Transverse colon (tissue), 4 donors: Measurements from ENCODE around the gene ZNF827. TPM values are rescaled to one million over a fixed set of nuclear protein-coding genes. Genes with fewer than 3 reads are reported as not detected.

Experiments
- DNase-seq: peaks from one replicate; pipeline ENCODE4 v3.0.0-alpha.2; 2019
- H3K27ac ChIP-seq, 4 donors: fragments of 200-600 bp; sonication (generic); 2 replicates each; pipeline ENCODE4 v1.5.1; 2016 to 2018; ENCODE audit warnings: inconsistent platforms in 4 of 4
- H3K27me3 ChIP-seq: fragments of 200-600 bp; sonication (generic); 2 replicates; pipeline ENCODE4 v1.5.1; 2017; ENCODE audit warnings: inconsistent platforms
- H3K36me3 ChIP-seq, 4 donors: fragments of 200-600 bp; sonication (generic); 2 replicates each; pipeline ENCODE4 v1.5.1; 2017 to 2019; ENCODE audit warnings: inconsistent platforms in 4 of 4
- H3K4me1 ChIP-seq, 4 donors: fragments of 200-600 bp; sonication (generic); 2 replicates each; pipeline ENCODE4 v1.5.1; 2017 to 2020; ENCODE audit warnings: inconsistent platforms in 4 of 4
- H3K4me3 ChIP-seq, 4 donors: fragments of 200-600 bp; sonication (generic); 1 replicate in 1 of 4; 2 replicates in 3 of 4; pipeline versions ENCODE4 v1.5.1 to v1.6.1; 2017 to 2019; ENCODE audit warnings: inconsistent platforms in 4 of 4
- H3K9me3 ChIP-seq, 2 donors: fragments of 200-600 bp; sonication (generic); 2 replicates each; pipeline ENCODE4 v1.5.1; 2017 to 2019; ENCODE audit warnings: inconsistent platforms in 2 of 2
- EP300 ChIP-seq: sonication (generic); formaldehyde crosslinking; IDR thresholded peaks from one replicate; pipeline ENCODE4 v1.6.1; 2017; ENCODE audit warnings: antibody characterized with exemption, low read depth
- POLR2A ChIP-seq: fragments of 450-650 bp; IDR thresholded peaks from one replicate; pipeline ENCODE4 v1.6.1; 2016; ENCODE audit warnings: antibody characterized with exemption, mild to moderate bottlenecking, moderate library complexity
- POLR2AphosphoS5 ChIP-seq, 3 donors: sonication (generic); formaldehyde crosslinking; IDR thresholded peaks; one replicate each; pipeline ENCODE4 v1.6.1; 2016; ENCODE audit warnings: antibody characterized with exemption in 3 of 3
- WGBS, 2 donors: methylation state at CpG; one replicate each; pipeline ENCODE4 v1.1.5; 2018; ENCODE audit warnings: low coverage in 1 of 2; 5-methylcytosine and 5-hydroxymethylcytosine counted together
- in situ Hi-C, 4 donors: fragments of 200-750 bp; cut with MboI; loops; one replicate each; pipeline versions ENCODE4 v1.15.0 to v1.15.1; 2017; ENCODE audit warnings: low sequenced_read_pairs in 3 of 4, low pct_ligation_motif_present in 1 of 4, low pct_unique_long_range_greater_than_20kb in 1 of 4
- intact Hi-C: fragments of 100-400 bp; cut with DNase I; formaldehyde crosslinking; loops from one replicate; pipeline ENCODE4 v1.15.1; 2023; ENCODE audit warnings: low total_unique reads
- total RNA-seq, 4 donors: library from RNA; depleted of rRNA; stranded (reverse); fragments of >200 nt; gene quantifications; one replicate each; pipeline ENCODE4 v1.1.0, GENCODE V29; 2016
- TF ChIP-seq, protein P1 (sequence below), 5 experiments: fragments of 200-600 bp in 3 of 5; fragments of 450-650 bp in 2 of 5; sonication (generic) in 3 of 5; IDR thresholded peaks; 1 replicate in 2 of 5; 2 replicates in 3 of 5; pipeline ENCODE4 v1.5.1; 2016 to 2017; ENCODE audit warnings: antibody characterized with exemption in 5 of 5, inconsistent platforms in 3 of 5, mild to moderate bottlenecking in 2 of 5, moderate library complexity in 1 of 5

The ZNF827 gene
- total RNA-seq, 4 donors from 2014 or later, result 22.5 to 61.3 (median 29.2) TPM

DNA sequence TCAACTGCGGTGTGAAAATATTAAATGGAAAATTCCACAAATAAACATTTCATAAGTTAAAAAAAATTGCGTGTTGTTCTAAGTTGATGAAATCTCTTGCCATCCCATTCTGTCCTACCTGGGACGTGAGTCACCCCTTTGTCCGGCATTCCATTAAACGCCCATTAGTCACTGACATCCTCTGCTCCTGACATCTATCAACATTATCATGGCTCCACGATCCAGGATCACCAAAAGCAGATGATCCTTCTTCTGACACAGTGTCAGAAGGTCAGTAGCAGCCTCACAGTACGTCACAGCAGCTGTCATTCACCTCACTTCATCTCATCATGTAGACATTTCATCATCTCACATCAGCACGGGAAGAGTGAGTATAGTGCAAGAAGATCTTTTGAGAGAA lies 125.7 kb downstream of the ZNF827 start:
- Histone ChIP-seq H3K9me3 (peaks cover 0 to 8% of the 10 kb centered on the region in 2 donors), H3K4me3 (no peak overlapping the region), H3K4me1 (peaks cover 0 to 8% (median 1%) of the 10 kb centered on the region in 4 donors), H3K36me3 (no peaks in the 10 kb centered on the region), H3K27ac (no peak overlapping the region), H3K27me3 (no peaks in the 10 kb centered on the region)
- no peak for TF ChIP-seq EP300
- no peak for TF ChIP-seq POLR2A
- TF ChIP-seq POLR2AphosphoS5 (IDR thresholded peaks at IDR 0.05), result no peak
- TF ChIP-seq, protein P1, sequence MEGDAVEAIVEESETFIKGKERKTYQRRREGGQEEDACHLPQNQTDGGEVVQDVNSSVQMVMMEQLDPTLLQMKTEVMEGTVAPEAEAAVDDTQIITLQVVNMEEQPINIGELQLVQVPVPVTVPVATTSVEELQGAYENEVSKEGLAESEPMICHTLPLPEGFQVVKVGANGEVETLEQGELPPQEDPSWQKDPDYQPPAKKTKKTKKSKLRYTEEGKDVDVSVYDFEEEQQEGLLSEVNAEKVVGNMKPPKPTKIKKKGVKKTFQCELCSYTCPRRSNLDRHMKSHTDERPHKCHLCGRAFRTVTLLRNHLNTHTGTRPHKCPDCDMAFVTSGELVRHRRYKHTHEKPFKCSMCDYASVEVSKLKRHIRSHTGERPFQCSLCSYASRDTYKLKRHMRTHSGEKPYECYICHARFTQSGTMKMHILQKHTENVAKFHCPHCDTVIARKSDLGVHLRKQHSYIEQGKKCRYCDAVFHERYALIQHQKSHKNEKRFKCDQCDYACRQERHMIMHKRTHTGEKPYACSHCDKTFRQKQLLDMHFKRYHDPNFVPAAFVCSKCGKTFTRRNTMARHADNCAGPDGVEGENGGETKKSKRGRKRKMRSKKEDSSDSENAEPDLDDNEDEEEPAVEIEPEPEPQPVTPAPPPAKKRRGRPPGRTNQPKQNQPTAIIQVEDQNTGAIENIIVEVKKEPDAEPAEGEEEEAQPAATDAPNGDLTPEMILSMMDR (IDR thresholded peaks at IDR 0.05), result no peak
- in situ Hi-C loops (no loop called here), intact Hi-C loops (no loop called here)
- 91 to 96% methylated on average over 6 to 8 of the region's 8 CpGs for WGBS, 2 donors
- no peak for DNase-seq

GRCh38 chr4:145808848-145809512 lies 129.6 kb downstream of the ZNF827 start:
- Histone ChIP-seq H3K27ac (no peak overlapping the region), H3K36me3 (no peaks in the 10 kb centered on the region), H3K4me3 (no peak overlapping the region), H3K4me1 (peaks cover 0 to 8% (median 1%) of the 10 kb centered on the region in 4 donors), H3K9me3 (peaks cover 0 to 8% of the 10 kb centered on the region in 2 donors), H3K27me3 (no peaks in the 10 kb centered on the region)
- no peak for DNase-seq
- TF ChIP-seq EP300, result no peak
- TF ChIP-seq, protein P1 (IDR thresholded peaks at IDR 0.05), result no peak
- no peak for TF ChIP-seq POLR2A
- in situ Hi-C loops (no loop called here), intact Hi-C loops (no loop called here)
- 73 to 83% methylated on average over 2 to 3 of the region's 3 CpGs for WGBS, 2 donors

DNA sequence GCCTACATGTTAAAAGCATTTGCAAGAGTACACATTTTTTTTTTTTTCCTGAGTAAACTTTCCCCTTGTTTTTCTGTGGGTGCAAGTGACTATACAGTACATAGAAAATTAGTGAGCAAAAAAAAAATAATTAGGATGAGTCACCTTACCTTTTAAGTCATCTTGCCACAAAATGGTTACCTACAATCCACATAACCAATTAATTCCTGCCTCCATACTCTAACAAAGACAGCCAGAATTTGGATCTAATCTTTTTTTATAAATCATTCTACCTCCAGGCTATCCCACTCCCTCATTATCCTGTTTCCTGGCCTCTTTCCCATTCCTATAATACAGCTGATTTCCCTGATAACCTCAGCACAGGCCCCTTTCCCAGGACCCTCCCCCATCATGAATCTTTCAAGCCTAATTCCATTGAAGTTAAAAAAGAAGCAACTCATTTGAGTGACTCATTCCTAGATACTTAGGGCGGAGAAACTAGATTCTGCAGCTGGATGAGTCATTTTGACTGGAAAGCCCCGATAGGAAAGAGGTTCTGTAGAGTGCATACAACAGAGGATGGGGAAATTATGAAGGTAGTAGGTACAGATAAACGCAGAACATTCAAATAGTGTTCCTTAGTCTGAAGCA lies 130.5 kb downstream of the ZNF827 start:
- Histone ChIP-seq H3K27me3 (no peaks in the 10 kb centered on the region), H3K27ac (no peak overlapping the region), H3K36me3 (no peaks in the 10 kb centered on the region), H3K4me3 (no peak overlapping the region), H3K4me1 (peaks cover 0 to 8% (median 1%) of the 10 kb centered on the region in 4 donors), H3K9me3 (peaks cover 0 to 8% of the 10 kb centered on the region in 2 donors)
- no peak for DNase-seq
- intact Hi-C loops (no loop called here), in situ Hi-C loops (no loop called here)
- TF ChIP-seq, protein P1 (IDR thresholded peaks at IDR 0.05), result no peak
- TF ChIP-seq POLR2AphosphoS5 (IDR thresholded peaks at IDR 0.05) (no peak), POLR2A (no peak), EP300 (no peak)
- WGBS, 2 donors, result 37 to 48% methylated on average over 3 of the region's 3 CpGs

GRCh38 chr4:145805490-145805889 lies 133.1 kb downstream of the ZNF827 start:
- 79 to 88% methylated on average over 5 of the region's 5 CpGs for WGBS, 2 donors
- Histone ChIP-seq H3K9me3 (peaks cover 0 to 8% of the 10 kb centered on the region in 2 donors), H3K4me3 (no peak overlapping the region), H3K27me3 (no peaks in the 10 kb centered on the region), H3K27ac (no peak overlapping the region), H3K4me1 (peaks cover 0 to 8% (median 1%) of the 10 kb centered on the region in 4 donors), H3K36me3 (no peaks in the 10 kb centered on the region)
- TF ChIP-seq, protein P1 (IDR thresholded peaks at IDR 0.05), result no peak
- TF ChIP-seq POLR2AphosphoS5 (IDR thresholded peaks at IDR 0.05) (no peak), EP300 (no peak), POLR2A (no peak)
- intact Hi-C loops, result no loop called here
- in situ Hi-C loops, result no loop called here
- no peak for DNase-seq
